Stimulated activated CD4-positive, alpha-beta T cell treated with anti-CD3 and anti-CD28 coated beads, TNF-alpha, amount 100 ng/mL, for 24 hours (primary cell): ENCODE results near the gene SLC29A2.

Experiments
- DNase-seq, 3 experiments: peaks; one replicate each; pipeline ENCODE4 v3.0.0-alpha.2; 2020; ENCODE audit warnings: low read depth in 3 of 3

Gene SLC29A2

GRCh38 chr11:66317723-66318599 lies 53.6 kb downstream of the SLC29A2 start:
- no peak for DNase-seq

DNA sequence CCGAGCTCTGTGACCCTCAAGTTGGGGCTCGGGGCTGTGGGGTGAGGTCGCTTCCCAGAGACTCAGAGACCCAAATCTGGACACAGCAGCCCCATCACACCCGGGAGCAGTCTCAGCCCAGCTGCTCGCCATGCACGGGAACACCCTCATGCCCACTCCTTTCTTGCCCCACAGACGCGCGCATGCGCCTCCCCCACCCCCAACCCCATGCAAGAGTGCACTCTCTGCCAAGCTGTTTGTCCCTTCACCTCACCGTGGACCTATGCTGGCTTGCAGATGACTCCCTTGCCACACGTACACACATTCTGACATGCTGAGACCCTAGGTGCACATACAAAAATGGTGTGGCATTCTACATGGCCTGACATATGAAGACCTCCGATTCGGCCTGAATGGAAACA lies 54.2 kb downstream of the SLC29A2 start:
- peak in 1 of 3 experiments; percentile 33 for DNase-seq

DNA sequence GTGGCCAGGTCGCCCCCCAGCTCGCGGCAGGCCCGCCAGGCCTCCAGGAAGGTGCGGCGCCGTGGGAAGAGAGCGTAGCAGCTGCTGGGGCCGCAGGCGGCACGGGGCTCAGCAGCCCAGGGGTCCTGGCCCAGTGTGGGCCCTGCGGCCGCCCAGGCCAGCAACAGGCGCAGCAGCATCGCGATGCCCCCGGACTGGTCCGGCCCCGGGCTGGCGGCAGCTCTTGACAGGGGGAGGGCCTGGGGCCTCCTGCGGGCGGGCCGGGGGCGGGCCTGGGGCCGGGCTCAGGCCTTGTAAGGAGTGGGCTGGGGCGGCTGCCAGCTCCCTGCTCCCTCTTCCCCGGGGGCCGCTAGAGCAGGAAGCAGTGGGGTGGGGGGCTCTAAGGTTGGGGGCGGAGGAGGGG lies 54.7 kb downstream of the SLC29A2 start, which contains the start of gene CD248:
Gene CD248, minus strand, starts transcription at position 196 of the 403 bp plus-strand sequence. Its CDS starts 17 bp downstream, at position 179.
- no peak for DNase-seq

DNA sequence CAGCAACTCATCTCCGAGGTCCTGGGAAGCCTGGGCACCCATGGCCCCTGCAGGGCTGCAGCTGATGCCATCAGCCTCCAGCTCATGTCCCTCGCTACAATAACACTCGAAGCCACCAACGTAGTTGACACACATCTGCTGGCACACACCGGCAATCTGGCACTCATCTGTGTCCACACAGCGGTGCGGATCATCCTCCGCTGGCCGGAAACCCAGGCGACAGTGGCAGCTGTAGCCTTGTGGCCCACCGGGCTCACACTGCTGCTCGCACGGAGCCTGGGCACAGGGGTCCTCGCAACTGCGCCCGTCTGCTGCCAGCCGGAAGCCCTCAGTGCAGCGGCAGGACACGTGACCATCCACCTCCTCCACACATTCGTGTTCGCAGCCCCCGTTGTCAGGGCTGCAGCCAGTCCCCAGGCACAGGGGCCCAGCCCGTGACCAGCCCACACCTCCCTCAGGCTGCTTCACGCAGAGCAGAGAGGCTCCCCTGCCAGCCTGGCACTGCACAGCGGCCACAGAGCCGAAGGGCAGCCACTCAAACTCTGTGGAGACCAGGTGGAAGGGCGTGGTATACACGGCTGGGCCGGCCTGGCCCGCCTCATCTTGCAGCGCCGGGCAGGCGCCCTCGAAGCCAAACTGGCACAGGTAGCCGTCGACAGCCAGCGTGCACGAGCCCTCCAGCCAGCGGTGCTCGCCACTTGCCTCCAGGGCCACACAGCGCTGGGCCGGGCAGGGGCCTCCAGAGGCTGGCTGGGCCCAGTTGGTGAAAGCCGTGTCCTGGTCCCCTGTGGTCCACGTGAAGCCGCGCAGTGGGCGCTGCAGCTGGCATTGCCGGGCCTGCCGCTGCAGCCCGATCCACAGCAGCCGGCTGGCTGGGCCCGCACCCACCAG lies 55.4 kb downstream of the SLC29A2 start:
- no peak for DNase-seq

- DNase-seq: no peak
Measured at GRCh38 chr11:66315498-66315885, 56.1 kb downstream of the SLC29A2 start.

DNA sequence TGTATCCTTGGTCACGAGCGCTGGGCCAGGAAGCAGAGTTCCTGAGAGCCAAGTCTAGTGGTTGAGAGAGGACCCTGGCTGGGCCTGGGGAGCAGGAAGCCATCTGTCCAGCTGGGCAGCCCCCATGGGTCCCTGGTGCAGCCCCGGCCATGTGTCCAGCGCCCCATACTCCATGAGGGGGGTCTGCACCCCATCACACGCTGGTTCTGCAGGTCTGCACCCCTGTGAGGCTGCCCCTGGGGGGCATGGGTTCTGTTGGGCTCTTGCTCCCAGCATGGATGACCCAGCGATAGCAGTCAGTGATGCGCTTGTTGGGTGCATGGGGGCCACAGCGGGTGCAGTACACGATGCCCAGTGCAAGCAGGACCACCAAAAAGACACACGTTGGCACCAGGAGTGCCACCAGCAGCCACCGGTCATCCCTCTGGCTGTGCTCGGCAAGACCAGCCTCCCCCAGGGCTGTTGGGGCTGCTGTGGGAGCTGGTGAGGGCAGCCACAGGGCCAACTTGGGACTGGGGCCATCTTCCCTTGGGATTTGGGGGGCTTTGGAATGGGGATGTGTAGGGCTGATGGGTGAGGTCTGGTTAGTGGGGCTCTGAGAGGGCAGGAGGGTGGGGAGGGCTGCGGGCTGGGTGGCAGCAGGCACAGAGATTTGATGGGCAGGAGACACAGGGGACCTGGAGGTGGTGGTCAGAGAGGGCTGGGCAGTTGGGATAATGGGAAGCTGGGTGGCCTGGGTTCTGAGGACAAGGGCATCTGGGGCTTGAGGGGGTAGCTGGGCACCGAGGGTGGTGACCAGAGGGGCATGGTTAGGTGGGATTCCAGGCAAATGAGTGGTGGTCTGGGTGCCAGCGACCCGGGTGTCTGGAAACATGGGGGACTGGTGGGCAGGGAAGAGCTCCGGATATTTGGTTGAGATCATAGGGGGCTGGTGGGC lies 56.7 kb downstream of the SLC29A2 start:
- no peak for DNase-seq

GRCh38 chr11:66314186-66314501 lies 57.4 kb downstream of the SLC29A2 start:
- DNase-seq: no peak

DNA sequence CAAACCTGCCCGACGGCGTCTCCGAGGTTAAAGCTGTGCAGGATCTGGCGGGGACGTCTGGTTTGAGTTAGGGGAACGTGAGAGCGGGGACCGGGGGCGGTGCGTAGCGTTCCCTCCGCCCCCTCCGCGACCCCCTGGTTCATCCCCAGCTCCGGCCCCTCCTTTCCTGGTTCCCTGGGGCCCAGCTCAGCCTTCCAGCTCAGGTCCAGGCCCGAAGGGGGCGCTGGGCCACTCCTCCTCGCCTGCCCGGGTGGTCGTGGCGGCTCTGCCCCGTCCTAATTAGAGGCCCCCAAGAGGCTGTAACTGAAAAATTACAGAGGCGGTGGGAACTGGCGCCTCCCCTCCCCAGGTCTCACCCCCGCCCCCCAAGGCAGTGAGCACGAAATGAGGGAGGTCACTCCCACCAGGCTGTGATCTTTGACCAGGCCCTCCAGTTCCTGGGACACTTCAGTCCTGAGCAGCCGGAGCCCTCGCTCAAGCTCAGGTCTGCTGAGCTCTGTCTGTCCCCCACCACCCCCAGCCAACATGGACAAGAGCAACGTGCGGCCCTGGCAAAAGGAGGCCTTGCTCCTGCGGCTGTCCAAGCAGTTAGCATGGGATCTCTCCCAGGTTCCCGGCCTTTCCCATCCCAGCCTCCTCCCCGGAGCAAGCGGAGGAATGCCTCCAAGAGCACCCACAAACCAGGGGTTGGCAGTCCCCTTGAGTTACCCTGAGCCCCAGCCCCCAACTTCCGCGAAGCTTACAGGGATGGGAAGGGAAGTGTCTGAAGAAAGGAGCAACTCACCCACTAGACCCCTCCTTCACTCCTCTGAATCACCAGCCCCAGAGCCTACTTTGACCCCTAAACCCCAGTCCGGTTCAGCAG lies 58.0 kb downstream of the SLC29A2 start:
- no peak for DNase-seq

DNA sequence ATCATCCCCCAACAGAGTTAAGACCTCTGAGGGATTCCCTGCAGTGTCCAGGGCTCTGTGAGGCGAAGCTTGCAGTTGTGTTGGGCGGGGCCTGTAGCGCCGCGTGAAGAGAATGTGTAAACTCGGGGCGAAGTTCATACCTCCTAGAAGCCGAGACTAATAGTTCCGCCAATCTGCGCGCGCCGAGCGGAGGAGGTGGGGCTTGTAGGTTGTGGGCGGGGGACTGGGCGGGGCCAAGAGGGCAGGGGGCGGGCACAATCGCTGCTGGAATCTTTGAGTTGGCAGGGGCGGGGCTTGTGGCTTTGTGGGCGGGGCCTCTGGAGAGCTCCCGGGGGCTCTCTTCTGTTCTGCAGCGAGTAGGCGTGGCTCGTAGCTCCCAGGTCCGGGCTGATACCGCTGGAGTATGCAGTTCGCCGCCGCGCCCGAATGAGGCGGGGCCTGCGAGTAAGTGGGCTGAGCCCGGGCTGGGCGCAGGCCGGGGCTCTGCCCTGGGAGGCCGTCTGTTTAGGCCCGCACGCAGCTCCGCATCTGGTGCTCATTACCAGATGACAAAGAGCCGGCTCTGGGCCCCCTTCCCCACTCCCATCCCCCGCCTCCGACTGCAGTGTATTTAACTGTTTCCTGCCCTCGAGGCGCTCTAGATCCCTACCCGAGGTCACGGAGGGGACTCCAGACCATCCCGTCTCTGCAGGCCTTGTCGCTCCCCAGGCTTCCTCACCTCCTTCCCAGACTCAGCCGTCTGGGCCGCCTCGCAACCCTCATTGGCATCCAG lies 58.8 kb downstream of the SLC29A2 start:
- peak; percentile 91 to 93 (median 91) for DNase-seq
